HG03095 (cell line): ENCODE data around the gene PDZD7.

Experiments used
- ATAC-seq: cut with Tn5 transposase; IDR thresholded peaks from one replicate; pipeline ENCODE4 v1.9.1; 2021; ENCODE audit warnings: moderate library complexity; ENCODE audit not compliant: unreplicated experiment

The PDZD7 gene

GRCh38 chr10:101031128-101031795 is at the start of gene PDZD7, which contains the start of gene SFXN3:
Gene PDZD7 (minus strand): TSS chr10:101031129. CDS start chr10:101030219, 910 bp downstream.
Gene SFXN3 (plus strand): TSS chr10:101031234. CDS start chr10:101034695, 3,461 bp downstream.
- peak; percentile 91 for ATAC-seq

- no peak for ATAC-seq
Observed at GRCh38 chr10:101079874-101080273, 48.9 kb upstream of the PDZD7 start.

GRCh38 chr10:101076630-101077029 is 45.7 kb upstream of the PDZD7 start:
- no peak for ATAC-seq

- no peak for ATAC-seq
Observed at GRCh38 chr10:101075775-101076174, 44.8 kb upstream of the PDZD7 start.

- ATAC-seq, result no peak
Observed at GRCh38 chr10:101073631-101074030, 42.7 kb upstream of the PDZD7 start.

GRCh38 chr10:101072923-101073322 is 42.0 kb upstream of the PDZD7 start:
- no peak for ATAC-seq

GRCh38 chr10:101071885-101072433 is 41.0 kb upstream of the PDZD7 start:
- no peak for ATAC-seq

GRCh38 chr10:101071267-101071884 is 40.4 kb upstream of the PDZD7 start:
- no peak for ATAC-seq

- no peak for ATAC-seq
Observed at GRCh38 chr10:101070098-101070497, 39.2 kb upstream of the PDZD7 start.

- ATAC-seq, result no peak
Observed at GRCh38 chr10:101069441-101069840, 38.5 kb upstream of the PDZD7 start.

GRCh38 chr10:101067356-101068083 is 36.6 kb upstream of the PDZD7 start:
- no peak for ATAC-seq

- no peak for ATAC-seq
Observed at GRCh38 chr10:101066896-101067355, 36.0 kb upstream of the PDZD7 start.

GRCh38 chr10:101066146-101066895 is 35.4 kb upstream of the PDZD7 start:
- ATAC-seq, result no peak

- ATAC-seq, result no peak
Observed at GRCh38 chr10:101065481-101066145, 34.7 kb upstream of the PDZD7 start.

- no peak for ATAC-seq
Observed at GRCh38 chr10:101064415-101065030, 33.6 kb upstream of the PDZD7 start.

GRCh38 chr10:101063548-101064414 is 32.9 kb upstream of the PDZD7 start:
- no peak for ATAC-seq

- ATAC-seq, result no peak
Observed at GRCh38 chr10:101063050-101063525, 32.2 kb upstream of the PDZD7 start.

- ATAC-seq, result peak; percentile 35
Observed at GRCh38 chr10:101062232-101063049, 31.5 kb upstream of the PDZD7 start.
